Muscle layer of colon (tissue), 2 donors: ENCODE measurements around the gene RWDD1.
"Not testable (repeated sequence)": the region's sequence is repeated elsewhere in the genome, so short reads cannot be mapped to it uniquely, and the experiment has no call there.

Experiments
- H3K27ac ChIP-seq: one replicate; pipeline ENCODE4 v1.7.0; 2013; ENCODE audit warnings: low read depth, mild to moderate bottlenecking, low read length, moderate library complexity
- H3K27me3 ChIP-seq, 2 donors: one replicate each; pipeline ENCODE4 v1.7.0; 2013; ENCODE audit warnings: low read length in 2 of 2, mild to moderate bottlenecking in 2 of 2; ENCODE audit not compliant: insufficient read depth in 2 of 2, control insufficient read depth in 1 of 2
- H3K36me3 ChIP-seq: one replicate; pipeline ENCODE4 v1.7.0; 2013; ENCODE audit warnings: mild to moderate bottlenecking, low read length; ENCODE audit not compliant: insufficient read depth
- H3K4me1 ChIP-seq: one replicate; pipeline ENCODE4 v1.7.0; 2013; ENCODE audit warnings: mild to moderate bottlenecking, low read length; ENCODE audit not compliant: insufficient read depth
- H3K4me3 ChIP-seq, 2 donors: one replicate each; pipeline ENCODE4 v1.7.0; 2013; ENCODE audit warnings: low read length in 2 of 2, low read depth in 1 of 2, mild to moderate bottlenecking in 1 of 2, moderate library complexity in 1 of 2
- H3K9ac ChIP-seq: one replicate; pipeline ENCODE4 v1.7.0; 2013; ENCODE audit warnings: low read length
- H3K9me3 ChIP-seq: one replicate; pipeline ENCODE4 v1.7.0; 2013; ENCODE audit warnings: mild to moderate bottlenecking, low read length
- donor health status: abdominal sarcoma.
- donor health status: Adenocarcinoma of cecum.

The RWDD1 gene

GRCh38 chr6:116578335-116578734 is 7.0 kb downstream of the RWDD1 start:
- H3K9ac ChIP-seq = no peak overlapping the region
- peaks cover 12% of the 10 kb centered on the region for H3K4me1 ChIP-seq
- H3K4me3 ChIP-seq = no peak overlapping the region
- H3K36me3 ChIP-seq = peaks cover 13% of the 10 kb centered on the region
- H3K27me3 ChIP-seq = no peaks in the 10 kb centered on the region
- no peak overlapping the region for H3K27ac ChIP-seq
- H3K9me3 ChIP-seq = no peaks in the 10 kb centered on the region

GRCh38 chr6:116579143-116579542 is 7.8 kb downstream of the RWDD1 start:
- peaks cover 13% of the 10 kb centered on the region for H3K36me3 ChIP-seq

GRCh38 chr6:116580198-116580597 is 8.9 kb downstream of the RWDD1 start:
- H3K4me1 ChIP-seq = peaks cover 4% of the 10 kb centered on the region
- no peak overlapping the region for H3K4me3 ChIP-seq
- no peak overlapping the region for H3K27ac ChIP-seq
- H3K36me3 ChIP-seq = peaks cover 16% of the 10 kb centered on the region
- H3K27me3 ChIP-seq = no peaks in the 10 kb centered on the region
- no peak overlapping the region for H3K9ac ChIP-seq
- no peaks in the 10 kb centered on the region for H3K9me3 ChIP-seq

More at GRCh38 chr6:116579143-116579542, 7.8 kb downstream of the RWDD1 start:
- H3K4me3 ChIP-seq = no peak overlapping the region
- H3K27ac ChIP-seq = no peak overlapping the region
- no peaks in the 10 kb centered on the region for H3K9me3 ChIP-seq
- no peaks in the 10 kb centered on the region for H3K27me3 ChIP-seq
- peaks cover 6% of the 10 kb centered on the region for H3K4me1 ChIP-seq
- no peak overlapping the region for H3K9ac ChIP-seq

- Histone ChIP-seq H3K36me3 (peaks cover 36% of the 10 kb centered on the region), H3K4me3 (no peak overlapping the region), H3K4me1 (no peaks in the 10 kb centered on the region), H3K27ac (no peak overlapping the region), H3K27me3 (no peaks in the 10 kb centered on the region), H3K9ac (no peak overlapping the region), H3K9me3 (no peaks in the 10 kb centered on the region)
Observed at GRCh38 chr6:116586276-116586675, 15.0 kb downstream of the RWDD1 start.

GRCh38 chr6:116586738-116587137 is 15.4 kb downstream of the RWDD1 start:
- H3K27ac ChIP-seq = no peak overlapping the region
- no peaks in the 10 kb centered on the region for H3K9me3 ChIP-seq
- peaks cover 41% of the 10 kb centered on the region for H3K36me3 ChIP-seq
- no peak overlapping the region for H3K4me3 ChIP-seq
- no peaks in the 10 kb centered on the region for H3K27me3 ChIP-seq
- H3K4me1 ChIP-seq = no peaks in the 10 kb centered on the region
- no peak overlapping the region for H3K9ac ChIP-seq

- peaks cover 31% of the 10 kb centered on the region for H3K36me3 ChIP-seq
- no peaks in the 10 kb centered on the region for H3K4me1 ChIP-seq
Observed at GRCh38 chr6:116595247-116595646, 23.9 kb downstream of the RWDD1 start.

GRCh38 chr6:116596815-116597214 is 25.5 kb downstream of the RWDD1 start:
- Histone ChIP-seq H3K9me3 (no peaks in the 10 kb centered on the region), H3K4me1 (no peaks in the 10 kb centered on the region), H3K9ac (no peak overlapping the region), H3K36me3 (peaks cover 17% of the 10 kb centered on the region), H3K27me3 (no peaks in the 10 kb centered on the region), H3K4me3 (no peak overlapping the region), H3K27ac (no peak overlapping the region)

More at GRCh38 chr6:116595247-116595646, 23.9 kb downstream of the RWDD1 start:
- no peak overlapping the region for H3K4me3 ChIP-seq
- H3K9ac ChIP-seq = no peak overlapping the region
- H3K9me3 ChIP-seq = no peaks in the 10 kb centered on the region
- H3K27me3 ChIP-seq = no peaks in the 10 kb centered on the region
- H3K27ac ChIP-seq = no peak overlapping the region

- not testable (repeated sequence) for H3K9me3 ChIP-seq, H3K36me3 ChIP-seq, H3K4me1 ChIP-seq, H3K4me3 ChIP-seq, H3K27ac ChIP-seq, H3K9ac ChIP-seq, H3K27me3 ChIP-seq
Observed at GRCh38 chr6:116603916-116604315, 32.6 kb downstream of the RWDD1 start.

GRCh38 chr6:116604868-116605267 is 33.6 kb downstream of the RWDD1 start:
- H3K9ac ChIP-seq, H3K4me1 ChIP-seq, H3K4me3 ChIP-seq, H3K27me3 ChIP-seq, H3K9me3 ChIP-seq, H3K36me3 ChIP-seq, H3K27ac ChIP-seq: not testable (repeated sequence)

- H3K9me3 ChIP-seq = no peaks in the 10 kb centered on the region
- H3K36me3 ChIP-seq = no peaks in the 10 kb centered on the region
Observed at GRCh38 chr6:116605935-116606334, 34.6 kb downstream of the RWDD1 start.

GRCh38 chr6:116611056-116611455 is 39.8 kb downstream of the RWDD1 start:
- Histone ChIP-seq H3K9me3 (no peaks in the 10 kb centered on the region), H3K9ac (no peak overlapping the region), H3K4me3 (no peak overlapping the region), H3K4me1 (no peaks in the 10 kb centered on the region), H3K27me3 (no peaks in the 10 kb centered on the region), H3K27ac (no peak overlapping the region), H3K36me3 (no peaks in the 10 kb centered on the region)

More at GRCh38 chr6:116605935-116606334, 34.6 kb downstream of the RWDD1 start:
- no peak overlapping the region for H3K27ac ChIP-seq
- no peaks in the 10 kb centered on the region for H3K4me1 ChIP-seq
- no peaks in the 10 kb centered on the region for H3K27me3 ChIP-seq
- H3K9ac ChIP-seq = no peak overlapping the region
- H3K4me3 ChIP-seq = no peak overlapping the region

- Histone ChIP-seq H3K4me1 (peaks cover 4% of the 10 kb centered on the region), H3K9me3 (no peaks in the 10 kb centered on the region), H3K9ac (peak within 1 kb of the TSS; percentile 68), H3K36me3 (no peaks in the 10 kb centered on the region), H3K27me3 (no peaks in the 10 kb centered on the region), H3K4me3 (peak within 1 kb of the TSS; percentile 64 to 98), H3K27ac (no peak within 1 kb of the TSS)
Observed at GRCh38 chr6:116615937-116616736, 44.8 kb downstream of the RWDD1 start, which contains the start of gene RSPH4A. TSS of gene RSPH4A (plus strand) at chr6:116616479. CDS start at chr6:116616624, 145 bp downstream.
